Right lobe of liver (tissue), 4 donors: ENCODE measurements around the gene MAPT.

Experiments
- CTCF ChIP-seq, 4 donors: fragments of 200-600 bp in 3 of 4; fragments of 450-650 bp in 1 of 4; IDR thresholded peaks; one replicate each; pipeline versions ENCODE4 v1.5.1 to v1.8.0; 2016 to 2022; ENCODE audit warnings: antibody characterized with exemption in 4 of 4, mild to moderate bottlenecking in 2 of 4
- POLR2A ChIP-seq: fragments of 450-650 bp; IDR thresholded peaks from one replicate; pipeline ENCODE4 v1.6.1; 2017; ENCODE audit warnings: antibody characterized with exemption, mild to moderate bottlenecking
- donor health status: DM: no; HTN: no; CAD: no.
- donor health status: DM: no; HTN: no; CAD: no.
- donor health status: DM: no; HTN: yes; CAD: no.

- no peak for TF ChIP-seq CTCF (IDR thresholded peaks at IDR 0.05)
- no peak for TF ChIP-seq POLR2A
These were observed 170.1 kb downstream of the MAPT start for GRCh38 chr17:46064460-46064859.
